VCaP (cell line): ENCODE data around the gene USP32.

Source experiments
- H3K27ac ChIP-seq: fragments of 450-650 bp; 2 replicates; pipeline ENCODE4 v1.5.1; 2017
- CTCF ChIP-seq: fragments of 450-650 bp; conservative IDR thresholded peaks from 2 replicates; pipeline ENCODE4 v1.5.1; 2017; ENCODE audit warnings: mild to moderate bottlenecking, moderate library complexity

Gene USP32

GRCh38 chr17:60311186-60311585, 80.7 kb downstream of the USP32 start:
- no peak overlapping the region for H3K27ac ChIP-seq
- no peak for TF ChIP-seq CTCF

GRCh38 chr17:60305141-60305540, 86.8 kb downstream of the USP32 start:
- no peak for TF ChIP-seq CTCF
- no peak overlapping the region for H3K27ac ChIP-seq

GRCh38 chr17:60304502-60304901, 87.4 kb downstream of the USP32 start:
- no peak overlapping the region for H3K27ac ChIP-seq
- no peak for TF ChIP-seq CTCF

- TF ChIP-seq CTCF, result no peak
- H3K27ac ChIP-seq, result no peak overlapping the region
Observed at GRCh38 chr17:60303406-60304099, 88.4 kb downstream of the USP32 start.

- H3K27ac ChIP-seq, result no peak overlapping the region
- TF ChIP-seq CTCF, result no peak
Observed at GRCh38 chr17:60301649-60302048, 90.3 kb downstream of the USP32 start.

GRCh38 chr17:60300949-60301348, 91.0 kb downstream of the USP32 start:
- TF ChIP-seq CTCF, result no peak
- H3K27ac ChIP-seq, result no peak overlapping the region

- TF ChIP-seq CTCF, result no peak
- H3K27ac ChIP-seq, result no peak overlapping the region
Observed at GRCh38 chr17:60300011-60300410, 91.9 kb downstream of the USP32 start.
